HUES6 (cell line): ENCODE results near the gene IL20.

ENCODE experiments used
- H3K27ac ChIP-seq: 2 replicates; pipeline ENCODE4 v1.7.0; 2013; ENCODE audit warnings: low read depth, mild to moderate bottlenecking, low read length, inconsistent platforms
- H3K27me3 ChIP-seq: 2 replicates; pipeline ENCODE4 v1.6.1; 2013; ENCODE audit warnings: low read length; ENCODE audit not compliant: control insufficient read depth, insufficient read depth
- H3K36me3 ChIP-seq: 2 replicates; pipeline ENCODE4 v1.6.1; 2013; ENCODE audit warnings: low read length; ENCODE audit not compliant: control insufficient read depth, insufficient read depth
- H3K4me1 ChIP-seq: 2 replicates; pipeline ENCODE4 v1.6.1; 2013; ENCODE audit warnings: low read length; ENCODE audit not compliant: control insufficient read depth, insufficient read depth
- H3K4me3 ChIP-seq: 2 replicates; pipeline ENCODE4 v1.5.1; 2013; ENCODE audit warnings: low read depth, low read length
- H3K9ac ChIP-seq: one replicate; pipeline ENCODE4 v1.6.1; 2013; ENCODE audit warnings: mild to moderate bottlenecking, low read length
- H3K9me3 ChIP-seq: 2 replicates; pipeline ENCODE4 v1.6.1; 2013; ENCODE audit warnings: low read depth, low read length; ENCODE audit not compliant: control insufficient read depth, insufficient read depth

IL20 gene

GRCh38 chr1:206913766-206914537 is 48.5 kb downstream of the IL20 start:
- no peaks in the 10 kb centered on the region for H3K36me3 ChIP-seq
- peaks cover 9% of the 10 kb centered on the region; the same call in 1 of the 2 replicates for H3K4me1 ChIP-seq
- H3K9me3 ChIP-seq, result no peaks in the 10 kb centered on the region
- peaks cover 40% of the 10 kb centered on the region for H3K27me3 ChIP-seq
- no peak overlapping the region for H3K4me3 ChIP-seq
- no peak overlapping the region for H3K9ac ChIP-seq
- H3K27ac ChIP-seq, result no peak overlapping the region

GRCh38 chr1:206915030-206915735 is 49.8 kb downstream of the IL20 start:
- no peak overlapping the region for H3K4me3 ChIP-seq
- H3K9ac ChIP-seq, result no peak overlapping the region
- no peaks in the 10 kb centered on the region for H3K9me3 ChIP-seq
- peaks cover 27% of the 10 kb centered on the region for H3K27me3 ChIP-seq
- H3K36me3 ChIP-seq, result no peaks in the 10 kb centered on the region
- no peak overlapping the region for H3K27ac ChIP-seq
- peaks cover 2% of the 10 kb centered on the region; the same call in 1 of the 2 replicates for H3K4me1 ChIP-seq

GRCh38 chr1:206916000-206916709 is 50.7 kb downstream of the IL20 start:
- Histone ChIP-seq H3K36me3 (no peaks in the 10 kb centered on the region), H3K27me3 (peaks cover 19% of the 10 kb centered on the region; the same call in 1 of the 2 replicates), H3K9me3 (no peaks in the 10 kb centered on the region), H3K27ac (no peak overlapping the region), H3K4me3 (no peak overlapping the region), H3K9ac (no peak overlapping the region), H3K4me1 (no peaks in the 10 kb centered on the region)

- Histone ChIP-seq H3K36me3 (no peaks in the 10 kb centered on the region), H3K9ac (no peak overlapping the region), H3K9me3 (no peaks in the 10 kb centered on the region), H3K27me3 (peaks cover 15% of the 10 kb centered on the region; the same call in 1 of the 2 replicates), H3K27ac (no peak overlapping the region), H3K4me1 (no peaks in the 10 kb centered on the region), H3K4me3 (no peak overlapping the region)
Observed at GRCh38 chr1:206918076-206918475, 52.7 kb downstream of the IL20 start.
